Endothelial cell (in vitro differentiated cells): ENCODE data around the gene FNDC4. TPM values are rescaled to one million over a fixed set of nuclear protein-coding genes. Genes with fewer than 3 reads are reported as not detected.

ENCODE experiments used
- DNase-seq: peaks from one replicate; pipeline ENCODE4 v3.0.0; 2021; ENCODE audit warnings: low spot score
- H3K27ac Mint-ChIP-seq: one replicate; pipeline ENCODE4 v1.8.0; 2021; ENCODE audit warnings: mixed read lengths, inconsistent platforms; ENCODE audit not compliant: unreplicated experiment
- H3K27me3 Mint-ChIP-seq: one replicate; pipeline ENCODE4 v1.8.0; 2021; ENCODE audit warnings: mild to moderate bottlenecking, moderate library complexity, mixed read lengths, inconsistent platforms; ENCODE audit not compliant: unreplicated experiment
- H3K36me3 Mint-ChIP-seq: one replicate; pipeline ENCODE4 v1.8.0; 2021; ENCODE audit warnings: mild to moderate bottlenecking, low read depth, mixed read lengths, inconsistent platforms; ENCODE audit not compliant: unreplicated experiment
- H3K4me1 Mint-ChIP-seq: one replicate; pipeline ENCODE4 v1.8.0; 2021; ENCODE audit warnings: mild to moderate bottlenecking, mixed read lengths, inconsistent platforms; ENCODE audit not compliant: unreplicated experiment
- H3K4me3 Mint-ChIP-seq: one replicate; pipeline ENCODE4 v1.8.0; 2021; ENCODE audit warnings: mild to moderate bottlenecking, mixed read lengths, inconsistent platforms; ENCODE audit not compliant: unreplicated experiment
- H3K9me3 Mint-ChIP-seq: one replicate; pipeline ENCODE4 v1.8.0; 2021; ENCODE audit warnings: mixed read lengths, inconsistent platforms; ENCODE audit not compliant: unreplicated experiment
- CTCF ChIP-seq: fragments of 200-600 bp; sonication (generic); IDR thresholded peaks from one replicate; pipeline ENCODE4 v1.5.0; 2021; ENCODE audit warnings: antibody characterized with exemption; ENCODE audit not compliant: unreplicated experiment
- total RNA-seq: library from RNA; stranded (reverse); fragmentation: NEBNext Ultra II Directional; extraction: Animal tissue kit (Norgen Biotek cat#: 25700); gene quantifications from one replicate; pipeline ENCODE4 v1.2.1, GENCODE V29; 2021; ENCODE audit not compliant: unreplicated experiment

Gene FNDC4
- total RNA-seq, 1 donor from 2014 or later: 26.4 TPM

DNA sequence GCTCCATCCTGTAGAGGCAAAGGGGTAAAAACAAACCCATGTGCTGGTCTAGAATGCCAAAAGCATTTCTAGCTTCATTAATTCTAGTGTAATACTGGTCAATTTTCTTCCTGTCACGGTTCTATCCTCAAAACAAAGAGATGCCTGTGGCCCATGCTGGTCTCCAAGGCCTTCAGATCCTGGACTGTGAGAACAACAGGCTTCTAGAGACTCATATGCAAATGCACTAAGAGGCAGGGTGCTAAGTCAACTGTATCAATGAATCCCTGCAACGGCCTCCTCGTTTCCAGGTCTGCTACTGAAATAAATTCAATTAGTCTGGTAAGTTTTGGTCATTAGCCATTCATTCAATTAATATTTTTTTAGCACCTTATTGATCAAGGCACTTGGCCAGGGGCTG is 9.5 kb downstream of the FNDC4 start:
- peaks cover 2% of the 10 kb centered on the region for H3K27me3 Mint-ChIP-seq
- H3K4me1 Mint-ChIP-seq: peaks cover 48% of the 10 kb centered on the region
- H3K4me3 Mint-ChIP-seq: no peak overlapping the region
- H3K36me3 Mint-ChIP-seq: peaks cover 9% of the 10 kb centered on the region
- no peaks in the 10 kb centered on the region for H3K9me3 Mint-ChIP-seq
- H3K27ac Mint-ChIP-seq: no peak overlapping the region
- DNase-seq: no peak
- TF ChIP-seq CTCF: no peak

- Mint-ChIP-seq H3K4me1 (no peaks in the 10 kb centered on the region), H3K27ac (no peak overlapping the region), H3K27me3 (no peaks in the 10 kb centered on the region), H3K9me3 (no peaks in the 10 kb centered on the region), H3K4me3 (no peak overlapping the region), H3K36me3 (peaks cover 18% of the 10 kb centered on the region)
- TF ChIP-seq CTCF: no peak
- DNase-seq: no peak
Measured at GRCh38 chr2:27471961-27472360, 23.0 kb downstream of the FNDC4 start.

GRCh38 chr2:27464443-27464842 is 30.6 kb downstream of the FNDC4 start:
- TF ChIP-seq CTCF: no peak
- Mint-ChIP-seq H3K9me3 (no peaks in the 10 kb centered on the region), H3K27me3 (peaks cover 3% of the 10 kb centered on the region), H3K4me1 (peaks cover 4% of the 10 kb centered on the region), H3K27ac (no peak overlapping the region), H3K4me3 (no peak overlapping the region), H3K36me3 (peaks cover 7% of the 10 kb centered on the region)
- no peak for DNase-seq

- Mint-ChIP-seq H3K9me3 (no peaks in the 10 kb centered on the region), H3K36me3 (peaks cover 19% of the 10 kb centered on the region), H3K27me3 (peaks cover 3% of the 10 kb centered on the region), H3K4me3 (no peak overlapping the region), H3K27ac (no peak overlapping the region), H3K4me1 (peaks cover 8% of the 10 kb centered on the region)
- DNase-seq: no peak
- TF ChIP-seq CTCF: no peak
Measured at GRCh38 chr2:27461118-27461517, 33.9 kb downstream of the FNDC4 start.

GRCh38 chr2:27453968-27454367 is 41.0 kb downstream of the FNDC4 start:
- DNase-seq: no peak
- Mint-ChIP-seq H3K27ac (no peak overlapping the region), H3K36me3 (peaks cover 38% of the 10 kb centered on the region), H3K4me3 (no peak overlapping the region), H3K27me3 (peaks cover 2% of the 10 kb centered on the region), H3K9me3 (no peaks in the 10 kb centered on the region), H3K4me1 (peaks cover 3% of the 10 kb centered on the region)
- no peak for TF ChIP-seq CTCF
